NCI-H226 (cell line): Measurements from ENCODE around the gene CYP21A2.
A peak's percentile ranks its signal among the peaks of the same experiment; 100 is the strongest.

ENCODE experiments used
- DNase-seq: peaks from one replicate; pipeline ENCODE4 v3.0.0-alpha.2; 2015

The CYP21A2 gene

GRCh38 chr6:32083812-32084768 lies 45.9 kb downstream of the CYP21A2 start:
- no peak for DNase-seq

DNA sequence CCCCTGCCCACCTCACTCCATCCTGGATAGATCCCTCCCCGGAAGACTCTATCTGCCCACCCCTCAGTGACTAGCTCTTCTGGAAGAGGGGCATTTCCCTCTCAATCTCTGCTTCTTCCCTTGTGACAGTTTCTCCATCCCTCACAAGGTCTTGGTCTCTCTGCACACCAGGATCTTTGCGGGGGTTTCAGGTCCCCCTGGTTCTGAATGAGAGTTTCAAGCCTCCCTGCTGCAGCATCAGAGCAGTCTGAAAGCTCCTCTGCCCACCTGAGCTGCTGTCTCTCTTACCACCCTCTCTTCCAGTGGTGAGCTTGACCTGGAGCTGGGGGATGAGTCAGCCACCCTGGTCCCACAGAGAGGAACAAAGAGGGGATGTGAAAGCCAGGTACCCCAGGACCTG lies 46.6 kb downstream of the CYP21A2 start:
- no peak for DNase-seq

GRCh38 chr6:32085759-32086459 lies 47.7 kb downstream of the CYP21A2 start:
- no peak for DNase-seq

DNA sequence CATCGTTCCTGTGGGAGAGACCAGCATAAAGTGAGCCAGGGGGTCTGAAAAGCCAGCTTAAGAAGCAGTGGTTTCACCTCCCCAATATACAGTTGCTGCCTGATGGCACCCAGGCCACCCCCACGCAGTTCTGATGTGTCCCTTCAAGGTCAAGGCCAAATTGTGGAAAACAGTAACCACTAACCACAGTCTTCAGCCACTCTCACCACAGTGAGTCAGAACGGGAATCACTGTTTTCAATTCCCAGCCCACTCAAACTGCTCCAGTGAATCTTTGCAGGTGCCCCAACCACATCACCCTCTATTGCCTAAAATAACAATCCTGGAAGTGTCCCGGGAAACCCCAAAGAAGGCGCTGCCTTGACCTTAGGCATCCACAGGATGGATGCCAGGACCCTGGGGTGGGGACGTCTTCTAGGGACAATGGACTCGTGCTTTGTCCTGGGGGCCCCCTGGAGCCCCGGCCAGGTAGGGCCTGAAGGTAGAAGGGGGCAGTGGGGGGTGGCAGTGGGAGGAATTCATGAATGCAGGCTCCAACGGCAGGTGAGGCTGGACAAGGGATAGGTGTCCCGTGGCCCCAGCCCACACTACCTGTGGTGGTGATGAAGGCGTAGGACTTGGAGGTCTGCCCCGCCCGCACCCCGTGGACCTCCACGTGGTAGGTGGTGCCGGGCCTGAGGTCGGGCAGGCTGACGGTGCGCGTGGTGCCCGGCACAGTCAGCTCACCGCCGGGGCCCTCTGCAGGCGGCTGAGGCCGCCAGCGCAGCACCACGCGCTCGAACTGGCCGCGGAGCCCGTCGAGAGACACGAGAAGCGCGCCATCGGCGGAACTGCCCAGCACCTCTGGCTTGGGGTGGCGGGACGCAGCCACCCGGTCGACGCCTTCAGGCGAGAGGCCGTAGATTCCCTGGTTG lies 48.7 kb downstream of the CYP21A2 start:
- DNase-seq, result peak; percentile 64

DNA sequence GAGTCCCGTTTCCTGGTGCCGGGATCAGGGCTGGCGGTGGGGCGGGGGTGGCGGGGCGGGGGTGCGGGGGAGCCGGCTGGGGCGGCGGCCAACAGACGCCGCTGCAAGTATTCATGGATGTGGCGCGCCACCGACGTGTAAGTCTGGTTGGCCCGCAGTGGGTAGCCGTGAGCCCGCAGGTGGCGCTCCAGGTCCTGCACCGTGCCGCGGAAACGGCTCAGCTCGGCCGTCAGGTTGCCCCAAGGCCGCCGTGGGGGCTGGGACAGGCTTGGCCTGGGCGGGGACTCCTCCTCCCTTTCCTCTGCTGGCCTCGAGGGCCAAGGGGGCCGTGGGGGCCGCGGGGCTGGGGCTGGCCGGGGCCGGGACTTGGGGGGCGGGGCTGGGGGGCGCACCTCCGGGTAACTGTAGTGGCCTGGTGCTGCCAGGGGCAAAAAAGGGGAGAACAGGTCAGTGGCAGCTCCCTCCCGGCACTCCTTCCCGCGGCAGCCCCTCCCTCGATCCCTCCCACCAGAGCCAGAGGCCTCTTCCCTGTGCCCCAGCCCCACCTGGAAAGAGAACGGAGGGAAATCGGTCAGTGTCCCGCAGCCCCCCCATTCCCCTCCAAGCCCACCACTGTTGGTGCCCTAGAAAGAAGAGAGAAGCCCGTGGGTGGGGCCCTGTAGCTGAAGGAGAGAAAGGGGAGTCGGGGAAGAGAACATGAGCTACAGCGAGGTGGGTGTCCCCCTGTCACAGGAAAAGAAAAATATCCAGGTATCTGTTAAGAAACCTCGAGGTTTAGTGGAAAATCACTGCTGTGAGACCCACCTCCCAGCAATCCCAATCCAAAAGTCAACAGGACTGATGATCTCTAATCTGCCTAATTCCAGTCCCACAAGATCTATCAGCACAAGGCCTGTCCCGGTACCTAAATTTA lies 49.6 kb downstream of the CYP21A2 start:
- peak; percentile 77 for DNase-seq

GRCh38 chr6:32088487-32089049 lies 50.4 kb downstream of the CYP21A2 start:
- no peak for DNase-seq

GRCh38 chr6:32089082-32089828 lies 51.0 kb downstream of the CYP21A2 start:
- DNase-seq, result no peak
